HG03378 (cell line): ENCODE data around the gene ZMYM2.
"Not testable (repeated sequence)": the region's sequence is repeated elsewhere in the genome, so short reads cannot be mapped to it uniquely, and the experiment has no call there.

Experiments used
- ATAC-seq: cut with Tn5 transposase; IDR thresholded peaks from one replicate; pipeline ENCODE4 v1.9.1; 2021; ENCODE audit warnings: mild to moderate bottlenecking, moderate library complexity; ENCODE audit not compliant: unreplicated experiment

The ZMYM2 gene

DNA sequence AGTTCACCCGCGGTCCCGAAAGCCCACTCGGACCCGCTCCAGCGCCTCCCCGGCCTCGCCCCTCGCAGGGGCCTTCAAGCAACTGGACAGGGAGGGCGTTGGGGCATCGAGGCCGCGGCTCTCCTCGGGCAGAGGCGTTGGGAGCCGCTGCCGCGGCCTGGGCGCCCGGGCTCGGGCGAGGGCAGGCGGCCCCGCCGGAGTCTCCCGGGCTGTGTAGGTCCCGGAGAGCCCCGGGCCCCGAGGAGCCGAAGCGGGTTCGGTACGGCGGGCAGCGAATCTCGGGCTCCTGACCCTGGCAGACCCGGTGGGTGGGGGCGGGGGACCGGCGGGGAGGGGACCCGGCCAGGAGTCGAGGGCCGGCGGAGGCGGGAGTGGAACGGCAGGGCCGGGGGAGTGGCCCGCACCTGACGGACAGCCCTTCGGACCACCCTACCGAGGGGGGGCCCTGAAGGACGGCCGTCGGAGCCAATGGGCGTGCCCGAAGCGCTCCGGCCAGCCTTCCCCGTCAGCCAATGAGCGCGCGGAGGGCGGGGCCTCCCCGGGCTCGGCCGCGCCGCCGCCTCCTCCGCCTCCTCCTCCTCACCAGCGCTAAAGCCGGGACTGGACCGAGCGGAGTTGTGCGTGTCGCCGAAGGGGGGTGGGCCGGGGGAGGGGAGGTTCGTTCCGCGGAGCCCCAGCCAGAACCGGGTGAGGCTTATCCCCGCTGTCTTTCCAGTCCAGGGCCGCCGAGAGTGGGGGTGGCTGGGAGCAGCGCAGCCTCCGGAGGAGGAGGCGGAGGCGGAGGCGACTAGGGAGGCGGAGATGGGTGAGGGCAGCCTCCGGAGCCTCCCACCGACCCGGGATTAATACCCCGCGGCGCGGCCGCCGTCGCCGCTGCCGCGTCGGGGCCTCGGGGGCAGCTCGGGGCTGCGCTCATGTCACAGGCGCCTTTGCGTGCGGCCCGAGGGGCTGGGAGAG is at the start of gene ZMYM2:
TSS of gene ZMYM2 (plus strand) at position 573 of the 957 bp plus-strand sequence. CDS start 34,346 bp downstream, outside the sequence.
- peak; percentile 59 for ATAC-seq

DNA sequence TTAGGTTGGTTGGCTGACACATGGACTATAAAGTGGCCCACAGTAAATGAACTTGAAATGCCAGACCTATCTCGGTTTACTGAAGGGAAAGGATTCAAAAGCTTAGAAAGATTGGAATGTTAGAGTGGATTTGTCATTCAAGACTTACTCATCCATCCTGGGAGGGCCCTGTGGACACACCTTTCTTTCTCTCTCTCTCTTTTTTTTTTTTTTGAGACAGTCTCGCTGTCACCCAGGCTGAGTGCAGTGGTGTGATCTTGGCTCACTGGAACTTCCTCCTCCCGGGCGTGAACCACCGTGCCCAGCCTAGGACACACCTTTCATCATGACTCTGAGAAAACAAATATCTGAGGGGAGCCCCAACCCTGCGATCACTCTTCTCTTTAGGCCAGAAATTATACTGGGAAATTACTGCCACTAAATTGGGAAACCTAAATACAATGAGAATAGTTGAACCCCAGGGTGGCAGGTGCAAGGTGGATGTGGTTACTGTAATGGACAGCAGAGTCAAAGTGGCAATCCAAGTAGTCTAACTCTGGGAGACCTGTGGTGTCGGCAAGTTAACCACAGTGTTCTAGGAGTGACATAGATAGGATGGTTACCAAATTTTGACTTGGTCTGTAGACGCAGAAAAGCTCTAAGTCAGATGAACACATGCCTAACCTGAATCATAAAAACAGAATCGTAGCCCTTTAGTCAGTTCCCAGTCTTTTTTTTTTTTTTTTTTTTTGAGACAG is 48.0 kb upstream of the ZMYM2 start:
- ATAC-seq = no peak

DNA sequence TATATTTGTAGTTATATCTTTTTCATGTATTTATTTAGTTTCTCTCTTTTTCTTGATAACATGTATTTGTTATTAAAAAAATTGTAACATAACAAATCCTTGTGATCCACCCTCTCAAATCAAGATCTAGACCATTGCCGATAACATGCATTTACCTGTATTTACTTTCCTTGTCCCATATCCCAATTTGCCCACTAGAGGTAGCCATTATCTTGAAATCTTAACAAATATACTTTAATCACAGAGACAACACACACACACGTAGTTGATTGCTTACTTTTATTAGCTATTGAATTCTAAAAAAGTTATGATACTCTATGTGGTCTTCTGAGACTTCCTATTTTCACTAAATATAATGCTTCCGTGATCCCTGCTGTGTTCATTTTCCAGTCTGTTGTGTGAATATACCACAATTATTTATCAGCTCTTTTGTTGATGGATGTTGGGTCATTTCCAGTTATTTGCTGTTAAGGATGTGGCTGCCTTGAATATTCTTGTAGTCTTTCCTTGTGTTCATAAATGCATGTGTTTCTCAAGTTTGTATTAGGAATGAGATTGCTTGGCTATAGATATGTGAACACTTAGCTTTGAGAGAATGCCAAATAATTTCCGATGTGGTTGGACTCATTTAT is 31.3 kb upstream of the ZMYM2 start:
- no peak for ATAC-seq

DNA sequence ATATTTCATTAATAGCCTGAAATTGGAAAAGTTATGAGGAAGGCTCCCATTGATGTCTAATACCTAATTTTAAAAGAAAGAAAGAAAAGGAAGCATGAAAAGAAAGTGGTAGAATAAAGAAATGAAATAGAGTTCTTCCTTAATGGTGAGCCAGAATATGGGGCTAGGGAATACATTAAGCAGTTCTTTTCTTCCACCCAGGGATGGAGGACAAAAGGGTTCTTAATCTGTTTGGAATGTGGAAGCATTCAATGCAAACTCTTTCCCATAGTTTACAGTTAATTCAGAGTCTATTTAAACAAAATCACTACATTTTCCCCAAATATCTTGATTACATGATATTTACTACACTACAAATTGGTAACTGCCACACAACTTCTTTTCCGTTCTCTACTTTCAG is 18.4 kb upstream of the ZMYM2 start:
- no peak for ATAC-seq

DNA sequence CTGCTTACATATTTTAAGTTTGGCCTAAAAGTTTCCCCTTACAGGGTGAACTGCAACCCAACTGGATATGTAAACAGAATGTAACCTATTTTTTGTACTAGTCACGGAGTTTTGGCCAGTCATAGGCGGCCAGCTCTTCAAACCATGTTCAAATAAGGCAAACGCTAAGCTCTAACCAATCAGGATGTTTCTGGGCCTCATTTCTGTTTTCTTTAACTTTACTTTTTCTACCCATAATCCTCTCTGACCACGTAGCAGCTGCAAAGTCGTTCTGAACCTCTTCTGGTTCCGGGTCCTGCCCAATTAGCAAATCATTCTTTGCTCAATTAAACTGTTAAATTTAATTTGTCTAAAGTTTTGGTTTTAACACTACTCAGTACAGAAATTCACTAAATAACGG is 8.2 kb upstream of the ZMYM2 start:
- no peak for ATAC-seq

DNA sequence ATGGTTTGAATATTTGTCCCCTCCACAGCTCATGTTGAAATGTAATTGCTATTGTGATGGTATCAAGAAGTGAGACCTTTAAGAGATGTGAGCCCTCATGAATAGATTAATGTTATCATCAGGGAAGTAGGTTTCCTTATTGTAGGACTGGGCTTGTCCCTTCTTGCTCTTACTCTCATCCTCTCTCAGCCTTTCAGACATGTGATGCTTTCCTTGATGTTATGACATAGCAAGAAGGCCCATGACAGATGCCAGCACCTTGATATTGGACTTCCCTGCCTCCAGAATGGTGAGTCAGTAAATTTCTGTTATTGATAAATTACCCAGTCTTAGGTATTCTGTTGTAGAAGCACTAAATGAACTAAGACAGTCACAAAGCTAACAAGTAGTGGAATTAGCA is 5.7 kb upstream of the ZMYM2 start:
- ATAC-seq = no peak

DNA sequence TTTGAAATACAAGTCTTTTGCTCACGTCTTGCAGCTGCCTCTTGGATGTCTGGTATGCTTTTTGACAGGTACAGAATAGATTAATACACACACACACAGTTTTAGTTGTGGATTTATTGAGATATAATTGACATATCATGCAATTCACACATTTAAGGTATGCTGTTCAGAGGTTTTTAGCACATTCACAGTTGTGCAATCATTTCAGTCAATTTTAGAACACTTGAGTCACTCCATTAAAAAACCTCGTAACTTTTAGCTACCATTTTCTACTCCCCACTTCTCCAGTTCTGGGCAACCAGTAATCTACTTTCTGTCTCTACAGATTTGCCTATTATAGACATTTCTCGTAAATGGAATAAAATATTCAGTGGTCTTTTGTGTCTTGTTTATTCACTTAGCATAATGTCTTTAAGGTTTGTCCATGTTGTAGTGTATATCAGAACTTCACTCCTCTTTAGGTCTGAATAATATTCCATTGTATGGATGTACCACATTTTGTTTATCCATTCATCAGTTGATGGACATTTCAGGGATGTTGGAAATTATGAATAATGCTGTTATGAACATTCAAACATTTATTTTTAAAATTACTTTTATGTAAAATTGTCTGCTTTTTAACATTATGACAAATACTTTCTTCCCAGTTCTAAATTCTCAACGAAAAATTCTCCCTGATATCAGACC is 2.5 kb upstream of the ZMYM2 start:
- ATAC-seq = no peak

DNA sequence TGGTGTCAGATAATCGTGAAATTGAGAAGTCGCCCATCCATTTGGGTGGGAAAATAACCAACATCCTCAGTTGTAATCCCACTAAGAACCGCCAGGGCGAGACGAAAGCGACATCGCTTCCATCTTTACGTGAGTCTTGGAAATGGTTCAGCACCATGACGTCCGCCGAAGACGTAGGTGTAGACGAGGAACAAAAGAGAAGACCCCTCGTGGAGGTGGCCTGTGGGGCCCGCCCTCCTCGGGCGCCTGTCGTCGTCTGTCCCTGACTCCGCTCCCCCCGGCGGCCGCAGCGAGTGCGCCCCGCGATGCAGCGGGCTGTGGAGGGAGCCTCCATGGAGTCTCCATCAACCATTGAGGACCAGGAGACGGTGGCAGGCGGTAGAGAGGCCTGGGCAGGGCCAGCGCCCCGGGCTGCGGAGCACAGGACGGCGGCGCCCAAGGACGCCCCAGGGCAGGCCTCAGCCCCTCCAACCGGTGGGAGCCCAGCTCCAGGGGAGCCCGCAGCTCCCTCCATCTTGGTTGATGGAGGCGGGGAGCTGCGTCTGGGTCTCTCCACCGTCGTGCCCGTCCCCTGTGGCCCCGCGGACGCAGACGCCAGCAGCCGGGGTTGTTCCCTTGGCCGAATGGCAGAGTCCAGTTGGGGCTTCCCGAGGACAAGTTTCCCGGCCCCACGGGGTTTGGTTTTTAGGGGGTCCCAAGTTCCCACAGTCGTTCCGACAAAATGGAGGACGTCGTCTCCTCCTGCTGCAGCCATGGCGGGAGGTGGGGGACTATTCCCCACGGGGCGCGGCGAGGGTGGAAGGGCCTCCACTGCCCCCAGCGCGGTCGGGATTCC is 990 bp upstream of the ZMYM2 start:
- peak; percentile 34 for ATAC-seq

DNA sequence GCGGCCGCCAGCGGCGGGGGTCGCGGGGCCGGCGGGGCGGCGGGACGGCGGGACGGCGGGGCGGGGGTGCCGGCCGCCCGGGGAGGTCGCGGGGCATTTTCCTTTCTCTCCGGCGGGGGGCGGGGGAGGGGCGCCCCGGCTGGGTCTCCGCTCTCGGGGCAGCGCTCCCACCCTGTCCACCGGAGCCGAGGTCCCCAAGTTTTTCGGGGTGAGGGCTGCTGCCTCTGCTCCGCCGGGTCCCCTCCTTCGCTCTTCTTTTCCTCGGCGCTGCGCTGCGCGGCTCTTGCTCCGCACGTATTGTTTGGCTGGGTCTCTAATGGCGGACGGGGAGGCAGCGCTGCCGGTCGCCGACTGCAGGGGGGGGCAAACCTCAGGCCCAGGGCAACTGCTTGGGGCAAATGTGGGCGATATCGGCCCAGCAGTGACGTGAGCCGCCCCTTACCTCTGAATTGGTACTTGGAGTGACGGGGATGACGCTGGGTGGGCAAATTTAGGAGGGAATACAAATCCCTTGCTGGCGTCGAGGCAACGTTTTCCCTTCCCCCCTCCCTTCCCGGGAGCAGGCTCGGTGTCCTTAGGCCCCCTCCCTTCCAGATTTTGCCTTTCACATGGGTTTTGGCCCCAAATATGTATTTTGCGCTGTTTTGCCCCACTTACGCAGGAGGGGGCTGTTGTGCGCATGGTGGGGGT is 759 bp downstream of the ZMYM2 start:
- no peak for ATAC-seq

DNA sequence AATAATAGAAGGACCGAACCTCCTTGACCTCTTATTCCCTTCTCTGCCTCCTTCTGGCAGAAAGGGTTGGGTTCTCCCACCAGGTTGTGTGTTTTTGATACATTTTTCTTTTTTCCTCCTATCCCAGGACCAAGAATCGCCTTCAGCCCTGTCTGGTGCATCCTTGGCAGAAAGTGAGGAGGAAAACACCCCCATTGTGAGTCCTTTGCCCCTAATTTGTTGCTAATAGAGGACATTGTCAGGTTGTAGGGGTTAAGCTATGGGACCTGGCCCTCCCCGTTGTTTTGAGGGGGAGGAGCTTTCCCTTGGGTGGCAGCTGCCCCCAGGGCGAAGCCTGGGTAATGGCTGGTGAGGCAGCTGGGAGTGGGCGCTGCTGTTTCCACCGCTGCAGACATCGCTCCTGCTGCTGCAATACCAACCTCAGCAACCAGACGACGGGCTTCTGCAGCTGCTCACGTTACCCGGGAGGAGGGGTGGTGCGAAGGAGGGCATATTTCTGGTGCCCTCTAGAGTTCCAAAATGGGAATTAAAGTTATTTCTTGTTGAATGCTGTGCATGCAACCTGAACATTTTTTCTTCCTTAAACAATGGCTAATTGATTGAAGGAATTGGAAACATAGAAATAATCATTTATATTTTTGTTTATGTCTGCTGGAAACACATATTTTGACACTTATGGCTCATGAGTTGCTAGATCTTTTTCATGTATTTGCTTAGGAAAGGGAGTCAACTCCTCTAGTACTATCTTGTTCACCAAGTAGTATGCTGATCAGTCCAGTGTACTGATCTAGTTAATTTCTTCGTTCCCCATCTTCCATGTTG is 1.5 kb downstream of the ZMYM2 start:
- peak; percentile 48 for ATAC-seq

DNA sequence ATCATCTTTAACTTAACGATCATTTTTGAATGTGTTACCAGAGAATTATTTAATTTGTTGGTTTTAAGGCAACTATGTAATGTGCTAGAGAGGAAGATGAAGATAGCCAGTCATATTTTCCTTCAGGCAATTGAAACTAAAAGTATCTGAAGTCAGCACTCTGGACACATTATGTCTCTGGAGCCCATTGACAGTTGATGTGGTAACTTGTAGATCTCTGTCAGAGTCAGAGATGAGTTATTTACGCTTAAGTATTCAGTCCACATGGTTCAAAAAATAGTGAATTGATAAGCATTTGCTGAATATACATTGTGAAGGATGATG is 2.1 kb downstream of the ZMYM2 start:
- no peak for ATAC-seq

DNA sequence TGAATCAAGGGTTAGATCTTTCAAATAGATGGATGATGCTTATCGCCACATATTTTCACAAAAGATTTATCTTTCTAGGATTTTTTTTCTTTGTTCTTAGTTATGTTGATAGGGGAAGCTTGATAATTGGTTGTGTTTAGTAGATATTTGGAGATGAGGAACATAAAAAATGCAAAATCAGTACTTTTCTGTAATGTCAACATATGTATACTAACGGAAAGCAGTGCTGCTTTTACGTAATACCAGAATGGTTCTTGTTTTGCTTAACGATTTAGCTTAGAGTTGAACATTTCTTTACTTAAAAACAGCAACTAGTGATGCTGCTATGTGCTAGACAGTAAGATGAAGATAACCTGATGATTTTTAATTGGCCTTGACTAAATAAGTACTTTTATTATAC is 3.0 kb downstream of the ZMYM2 start:
- no peak for ATAC-seq

DNA sequence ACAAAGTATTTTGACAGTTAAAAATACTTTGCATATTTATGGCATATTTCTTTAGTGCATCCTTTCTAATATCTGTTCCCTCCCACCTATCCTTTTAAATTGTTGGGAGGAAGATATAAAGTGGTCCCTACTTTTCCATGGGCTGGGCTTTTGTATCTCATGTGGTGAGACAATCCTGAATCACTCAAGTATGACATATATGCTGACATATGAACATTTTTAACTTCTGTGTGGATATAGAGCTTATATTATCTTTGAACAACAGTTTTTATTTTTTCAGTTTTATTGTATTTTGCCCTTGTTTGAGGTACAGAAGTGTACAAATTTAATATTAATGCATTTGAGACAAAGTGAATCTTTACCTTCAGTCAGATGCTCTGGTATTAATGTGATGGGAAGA is 3.4 kb downstream of the ZMYM2 start:
- no peak for ATAC-seq

DNA sequence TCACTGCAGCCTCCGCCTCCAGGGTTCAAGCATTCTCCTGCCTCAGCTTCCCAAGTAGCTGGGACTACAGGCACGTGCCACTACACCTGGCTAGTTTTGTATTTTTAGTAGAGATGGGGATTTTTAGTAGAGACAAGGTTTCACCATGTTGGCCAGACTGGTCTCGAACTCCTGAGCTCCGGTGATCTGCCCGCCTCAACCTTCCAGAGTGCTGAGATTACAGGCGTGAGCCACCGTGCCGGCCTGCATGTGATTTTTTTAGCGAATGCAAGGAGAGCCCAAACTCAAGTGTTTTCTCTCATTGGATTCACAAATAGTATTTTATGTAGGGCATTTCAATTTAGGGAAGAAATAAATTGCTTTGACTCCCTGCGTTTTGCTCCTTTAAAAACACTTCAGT is 4.4 kb downstream of the ZMYM2 start:
- ATAC-seq = no peak

DNA sequence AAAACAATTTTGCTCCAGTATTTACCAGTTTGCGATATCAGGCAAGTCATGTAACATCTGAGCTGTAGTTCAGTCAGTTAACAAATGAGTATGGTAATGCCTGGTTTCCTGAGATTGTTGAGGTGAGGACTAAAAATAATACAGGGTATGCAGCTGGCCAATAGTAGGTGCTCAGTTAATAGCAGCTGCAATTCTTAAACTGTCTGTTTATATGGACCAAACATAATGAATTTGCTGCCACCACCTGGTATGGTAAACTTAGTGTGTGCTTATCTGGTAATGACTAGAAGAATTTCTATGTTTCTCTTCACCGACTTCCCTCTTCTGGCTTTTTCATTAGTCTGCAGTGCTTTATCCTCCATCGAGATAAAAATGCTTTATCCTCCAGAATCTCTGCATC is 9.1 kb downstream of the ZMYM2 start:
- no peak for ATAC-seq

DNA sequence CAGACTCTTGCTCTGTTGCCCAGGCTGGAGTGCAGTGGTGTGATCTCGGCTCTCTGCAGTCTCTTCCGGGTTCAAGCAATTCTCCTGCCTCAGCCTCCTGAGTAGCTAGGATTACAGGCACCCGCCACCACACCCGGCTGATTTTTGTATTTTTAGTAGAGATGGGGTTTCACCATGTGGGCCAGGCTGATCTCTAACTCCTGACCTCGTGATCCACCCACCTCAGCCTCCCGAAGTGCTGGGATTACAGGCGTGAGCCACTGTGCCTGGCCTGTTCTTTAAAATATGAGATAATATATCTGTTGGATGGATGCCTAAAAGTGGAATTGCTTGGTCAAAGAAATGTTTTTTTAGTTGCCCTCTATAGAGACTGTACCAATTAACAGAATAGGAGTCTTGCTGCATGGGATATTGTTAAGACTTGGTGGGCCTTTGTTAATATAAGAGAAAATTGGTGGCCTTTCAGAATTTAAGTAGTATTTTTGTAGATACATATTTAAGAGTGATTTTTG is 16.0 kb downstream of the ZMYM2 start:
- ATAC-seq = not testable (repeated sequence)

DNA sequence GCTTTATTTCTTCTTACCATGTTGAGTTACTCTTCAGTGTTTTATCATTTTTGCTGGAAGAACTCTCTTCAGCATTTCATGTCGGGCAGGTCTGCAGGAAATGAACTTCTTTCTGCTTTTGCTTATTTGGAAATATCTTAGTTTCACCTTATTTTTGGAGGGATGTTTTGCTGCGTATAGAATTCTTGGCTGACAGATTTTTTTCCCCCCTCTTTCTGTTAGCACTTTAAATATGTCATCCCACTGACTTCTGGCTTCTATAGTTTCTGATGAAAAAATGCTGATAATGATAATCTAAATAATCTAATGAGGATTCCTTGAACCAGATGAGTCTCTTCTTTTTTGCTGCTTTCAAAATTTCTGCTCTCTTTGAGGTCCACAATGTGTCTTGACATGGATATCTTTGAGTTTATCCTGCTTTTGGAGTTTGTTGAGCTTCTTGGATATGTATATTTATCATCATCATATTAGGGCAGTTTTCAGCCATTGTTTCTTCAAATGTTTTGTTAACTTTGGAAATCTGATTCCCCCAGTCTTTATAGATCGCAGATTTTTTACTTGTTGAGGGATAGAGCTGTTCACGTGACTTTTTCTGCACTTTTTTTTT is 20.4 kb downstream of the ZMYM2 start:
- no peak for ATAC-seq

DNA sequence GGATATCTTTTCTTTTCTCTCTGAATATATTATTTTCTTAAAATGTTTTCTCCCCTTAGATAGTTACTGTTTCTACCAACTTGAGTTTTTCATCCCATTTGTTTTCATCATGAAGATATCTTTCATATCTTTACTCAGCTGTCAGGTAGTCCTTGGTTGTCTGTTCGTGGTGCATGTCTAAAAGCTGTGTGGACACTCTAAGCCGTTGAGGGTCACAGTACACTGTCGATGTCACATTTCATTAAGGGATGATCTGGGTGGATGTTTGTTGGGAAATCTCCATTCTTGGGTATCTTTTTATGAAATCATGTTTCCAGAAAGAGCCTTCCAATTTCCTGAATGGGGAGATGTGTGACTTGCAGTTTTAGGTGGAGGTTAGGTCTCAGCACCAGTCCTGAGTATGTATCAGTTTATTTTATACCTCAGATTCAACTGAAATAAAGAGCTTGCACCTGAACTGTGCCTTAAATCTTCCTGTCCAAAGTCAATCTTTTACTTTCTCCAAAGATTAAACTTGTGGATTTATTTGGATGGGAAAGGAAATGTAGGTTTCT is 23.2 kb downstream of the ZMYM2 start:
- ATAC-seq = no peak
